Progenitor cell of endocrine pancreas (in vitro differentiated cells): ENCODE measurements around the gene MIER2. TPM values are rescaled to one million over a fixed set of nuclear protein-coding genes. Genes with fewer than 3 reads are reported as not detected.
"Not testable (repeated sequence)": the region's sequence is repeated elsewhere in the genome, so short reads cannot be mapped to it uniquely, and the experiment has no call there.

ENCODE experiments used
- DNase-seq: peaks from one replicate; pipeline ENCODE4 v3.0.0; 2021; ENCODE audit warnings: low spot score; ENCODE audit not compliant: unreplicated experiment
- H3K27ac Mint-ChIP-seq: 2 replicates; pipeline ENCODE4 v1.8.0; 2021; ENCODE audit warnings: mild to moderate bottlenecking, moderate library complexity, mixed read lengths
- H3K27me3 Mint-ChIP-seq: 2 replicates; pipeline ENCODE4 v1.8.0; 2021; ENCODE audit warnings: mixed read lengths
- H3K36me3 Mint-ChIP-seq: 2 replicates; pipeline ENCODE4 v1.8.0; 2022; ENCODE audit warnings: mixed read lengths; ENCODE audit not compliant: insufficient read depth
- H3K4me1 Mint-ChIP-seq: 2 replicates; pipeline ENCODE4 v1.8.0; 2021; ENCODE audit warnings: low read depth, mixed read lengths
- H3K4me3 Mint-ChIP-seq: 2 replicates; pipeline ENCODE4 v1.8.0; 2021; ENCODE audit warnings: low read depth, mild to moderate bottlenecking, moderate library complexity, mixed read lengths
- H3K9me3 Mint-ChIP-seq: 2 replicates; pipeline ENCODE4 v1.8.0; 2021; ENCODE audit warnings: low read depth, mixed read lengths
- long read RNA-seq: library from polyadenylated mRNA; unstranded; transcript quantifications from one replicate; pipeline ENCODE4 v2.0.0, GENCODE V29; 2020
- total RNA-seq: library from RNA; stranded (reverse); gene quantifications from 2 replicates; pipeline ENCODE4 v1.2.1, GENCODE V29; 2021
- TF ChIP-seq, protein P1 (sequence below): fragments of 200-600 bp; sonication (generic); IDR thresholded peaks from one replicate; pipeline ENCODE4 v1.5.0; 2021; ENCODE audit warnings: antibody characterized with exemption, mild to moderate bottlenecking; ENCODE audit not compliant: unreplicated experiment

MIER2 gene, protein sequence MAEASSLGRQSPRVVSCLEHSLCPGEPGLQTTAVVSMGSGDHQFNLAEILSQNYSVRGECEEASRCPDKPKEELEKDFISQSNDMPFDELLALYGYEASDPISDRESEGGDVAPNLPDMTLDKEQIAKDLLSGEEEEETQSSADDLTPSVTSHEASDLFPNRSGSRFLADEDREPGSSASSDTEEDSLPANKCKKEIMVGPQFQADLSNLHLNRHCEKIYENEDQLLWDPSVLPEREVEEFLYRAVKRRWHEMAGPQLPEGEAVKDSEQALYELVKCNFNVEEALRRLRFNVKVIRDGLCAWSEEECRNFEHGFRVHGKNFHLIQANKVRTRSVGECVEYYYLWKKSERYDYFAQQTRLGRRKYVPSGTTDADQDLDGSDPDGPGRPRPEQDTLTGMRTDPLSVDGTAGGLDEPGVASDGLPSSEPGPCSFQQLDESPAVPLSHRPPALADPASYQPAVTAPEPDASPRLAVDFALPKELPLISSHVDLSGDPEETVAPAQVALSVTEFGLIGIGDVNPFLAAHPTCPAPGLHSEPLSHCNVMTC
- 42.6 and 46.7 TPM in 2 replicates for total RNA-seq
- long read RNA-seq, result 0 reads

DNA sequence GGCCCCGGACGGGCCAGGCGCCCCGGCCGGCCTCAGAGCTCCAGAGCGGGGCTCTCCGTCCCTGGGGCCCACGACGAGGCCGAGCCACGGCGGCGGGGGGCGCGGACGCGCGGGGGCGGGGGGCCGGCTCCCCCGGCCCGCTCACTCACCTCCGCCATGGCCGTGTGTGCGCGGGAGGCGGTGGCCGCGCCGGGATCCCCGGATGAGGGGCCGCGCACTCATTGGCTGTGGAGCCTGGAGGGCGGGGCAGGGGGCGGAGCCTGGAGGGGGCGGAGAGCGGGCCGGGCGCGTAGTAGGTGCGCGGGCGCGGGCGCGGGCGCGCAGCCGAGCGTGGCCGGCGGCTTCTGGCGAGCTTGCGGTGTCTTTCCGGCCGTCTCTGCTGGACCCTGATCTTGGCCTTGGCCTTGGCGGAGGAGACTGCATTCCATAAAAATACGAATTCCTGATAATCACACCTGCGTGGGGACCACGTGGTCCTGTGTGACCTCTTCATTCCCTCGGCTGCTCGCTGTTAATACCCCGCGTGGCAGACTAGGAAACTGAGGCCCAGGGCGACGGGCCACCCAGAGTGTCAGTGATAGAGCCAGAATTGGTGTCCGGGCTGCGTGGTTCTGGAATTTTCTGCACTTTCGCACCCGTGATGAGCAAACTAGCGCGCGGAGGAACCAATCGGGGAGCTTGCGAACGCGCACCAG, at the start of gene MIER2:
MIER2 (minus strand) TSS at position 172 of the 695 bp plus-strand sequence; CDS start at position 158, 14 bp downstream.
- TF ChIP-seq, protein P1, sequence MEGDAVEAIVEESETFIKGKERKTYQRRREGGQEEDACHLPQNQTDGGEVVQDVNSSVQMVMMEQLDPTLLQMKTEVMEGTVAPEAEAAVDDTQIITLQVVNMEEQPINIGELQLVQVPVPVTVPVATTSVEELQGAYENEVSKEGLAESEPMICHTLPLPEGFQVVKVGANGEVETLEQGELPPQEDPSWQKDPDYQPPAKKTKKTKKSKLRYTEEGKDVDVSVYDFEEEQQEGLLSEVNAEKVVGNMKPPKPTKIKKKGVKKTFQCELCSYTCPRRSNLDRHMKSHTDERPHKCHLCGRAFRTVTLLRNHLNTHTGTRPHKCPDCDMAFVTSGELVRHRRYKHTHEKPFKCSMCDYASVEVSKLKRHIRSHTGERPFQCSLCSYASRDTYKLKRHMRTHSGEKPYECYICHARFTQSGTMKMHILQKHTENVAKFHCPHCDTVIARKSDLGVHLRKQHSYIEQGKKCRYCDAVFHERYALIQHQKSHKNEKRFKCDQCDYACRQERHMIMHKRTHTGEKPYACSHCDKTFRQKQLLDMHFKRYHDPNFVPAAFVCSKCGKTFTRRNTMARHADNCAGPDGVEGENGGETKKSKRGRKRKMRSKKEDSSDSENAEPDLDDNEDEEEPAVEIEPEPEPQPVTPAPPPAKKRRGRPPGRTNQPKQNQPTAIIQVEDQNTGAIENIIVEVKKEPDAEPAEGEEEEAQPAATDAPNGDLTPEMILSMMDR, result no peak
- Mint-ChIP-seq H3K27ac (peak within 1 kb of the TSS; percentile 85), H3K4me3 (peak within 1 kb of the TSS; percentile 78), H3K4me1 (peaks cover 29% of the 10 kb centered on the region), H3K27me3 (peaks cover 10% of the 10 kb centered on the region), H3K36me3 (peaks cover 10% of the 10 kb centered on the region), H3K9me3 (no peaks in the 10 kb centered on the region)
- DNase-seq, result peak; percentile 93

DNA sequence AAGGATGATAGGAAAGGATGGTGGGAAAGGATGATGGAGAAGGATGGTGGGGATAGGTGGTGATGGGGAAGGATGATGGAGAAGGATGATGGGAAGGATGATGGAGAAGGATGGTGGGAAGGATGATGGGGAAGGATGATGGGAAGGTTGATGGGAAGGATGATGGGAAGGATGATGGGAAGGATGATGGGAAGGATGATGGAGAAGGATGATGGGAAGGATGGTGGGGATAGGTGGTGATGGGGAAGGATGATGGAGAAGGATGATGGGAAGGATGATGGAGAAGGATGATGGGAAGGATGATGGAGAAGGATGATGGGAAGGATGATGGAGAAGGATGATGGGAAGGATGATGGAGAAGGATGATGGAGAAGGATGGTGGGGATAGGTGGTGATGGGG, 49.0 kb upstream of the MIER2 start:
- not testable (repeated sequence) for H3K4me1 Mint-ChIP-seq, H3K4me3 Mint-ChIP-seq, H3K9me3 Mint-ChIP-seq, DNase-seq, H3K36me3 Mint-ChIP-seq
- Mint-ChIP-seq H3K27ac (peak overlapping the region; percentile 93), H3K27me3 (peaks cover 17% of the 10 kb centered on the region)

DNA sequence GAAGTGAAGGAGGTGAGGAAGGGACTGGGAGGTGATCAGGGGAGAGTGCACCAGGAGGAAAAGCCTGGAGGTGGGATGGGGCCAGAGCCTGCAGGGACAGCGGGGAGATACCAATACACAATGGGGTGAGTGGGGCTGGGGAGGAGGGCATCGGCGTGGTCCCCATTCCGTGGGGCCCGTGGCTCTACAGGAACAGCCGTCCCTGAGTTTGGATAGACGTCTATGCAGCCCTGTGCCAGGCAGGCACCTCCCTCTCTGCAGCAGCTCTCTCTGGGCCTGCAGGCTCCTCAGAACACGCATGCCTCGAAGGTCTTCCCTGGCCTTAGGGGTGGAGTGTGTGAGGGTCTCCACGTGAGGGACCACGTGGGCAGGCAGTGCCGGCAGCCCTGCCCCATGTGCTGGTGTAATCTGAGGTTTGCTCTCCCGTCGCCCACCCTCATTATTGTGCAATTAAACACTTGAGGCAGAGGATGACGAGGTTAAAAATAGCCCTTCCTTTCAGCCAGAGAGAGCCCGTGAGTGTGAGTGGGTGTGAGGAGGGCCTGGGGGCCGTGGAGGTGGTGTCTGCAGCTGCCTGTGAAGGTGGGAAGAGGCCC, 47.9 kb upstream of the MIER2 start:
- no peak for DNase-seq
- H3K27ac Mint-ChIP-seq, result no peak overlapping the region
- TF ChIP-seq, protein P1, result no peak
- H3K4me1 Mint-ChIP-seq, result peaks cover 2% of the 10 kb centered on the region
- H3K9me3 Mint-ChIP-seq, result peaks cover 8% of the 10 kb centered on the region
- H3K36me3 Mint-ChIP-seq, result no peaks in the 10 kb centered on the region
- H3K4me3 Mint-ChIP-seq, result no peak overlapping the region
- H3K27me3 Mint-ChIP-seq, result peaks cover 13% of the 10 kb centered on the region

DNA sequence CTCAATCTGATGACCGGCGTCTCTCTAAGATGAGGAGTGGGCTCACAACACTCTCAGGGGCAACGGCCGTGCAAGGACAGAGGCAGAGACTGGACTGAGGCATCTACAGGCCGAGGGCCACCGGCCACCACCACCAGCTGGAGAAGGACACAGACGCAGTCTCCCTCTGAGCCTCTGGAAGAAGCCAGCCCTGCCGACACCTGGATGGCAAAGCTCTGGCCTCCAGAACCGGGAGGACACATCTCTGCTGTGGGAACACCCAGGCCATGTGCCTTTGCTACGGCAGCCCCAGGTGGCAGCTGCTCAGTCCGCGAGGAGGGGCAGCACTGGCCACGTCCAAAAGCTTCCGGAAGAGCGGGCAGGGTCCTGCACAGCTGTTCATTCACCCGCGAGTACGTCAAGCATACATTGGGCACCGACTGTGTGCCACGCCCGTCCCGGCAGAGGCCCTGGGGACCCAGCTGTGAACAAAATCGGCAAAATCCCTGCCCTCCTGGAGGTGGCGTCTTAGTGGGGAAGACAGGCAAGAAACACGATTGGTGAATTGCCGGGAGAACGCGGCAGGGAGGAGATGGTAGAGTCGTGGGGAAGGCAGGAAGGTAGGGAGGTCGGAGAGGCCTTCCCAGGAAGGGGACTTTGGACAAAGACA, 47.3 kb upstream of the MIER2 start:
- Mint-ChIP-seq H3K27ac (no peak overlapping the region), H3K36me3 (no peaks in the 10 kb centered on the region), H3K4me3 (no peak overlapping the region), H3K9me3 (peaks cover 8% of the 10 kb centered on the region), H3K4me1 (peaks cover 3% of the 10 kb centered on the region), H3K27me3 (peaks cover 12% of the 10 kb centered on the region)
- no peak for DNase-seq
- TF ChIP-seq, protein P1, result no peak

DNA sequence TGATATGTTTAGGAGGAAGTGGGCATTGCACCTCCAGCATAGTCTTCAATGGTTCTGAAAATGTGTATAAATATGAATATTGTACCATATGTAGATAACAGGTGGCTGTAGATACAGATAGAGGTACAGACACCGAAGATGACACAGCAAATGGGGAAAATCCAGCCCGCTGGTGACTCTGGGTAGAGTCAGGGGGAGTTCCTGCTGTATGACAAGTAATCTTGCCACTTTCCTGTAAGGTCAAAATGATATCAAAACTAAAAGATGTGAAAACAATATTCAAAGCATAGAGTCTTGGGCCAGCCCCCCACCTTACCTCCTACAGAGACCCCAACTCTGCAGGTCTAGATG, 46.6 kb upstream of the MIER2 start:
- DNase-seq, result no peak
- no peaks in the 10 kb centered on the region for H3K36me3 Mint-ChIP-seq
- no peak overlapping the region for H3K4me3 Mint-ChIP-seq
- peaks cover 8% of the 10 kb centered on the region for H3K9me3 Mint-ChIP-seq
- peaks cover 12% of the 10 kb centered on the region for H3K27me3 Mint-ChIP-seq
- TF ChIP-seq, protein P1, result no peak
- H3K27ac Mint-ChIP-seq, result no peak overlapping the region
- H3K4me1 Mint-ChIP-seq, result peaks cover 4% of the 10 kb centered on the region
